Urothelium cell line (cell line): ENCODE results near the gene CREBBP.

ENCODE experiments used
- DNase-seq: peaks from one replicate; pipeline ENCODE4 v3.0.0; 2011; ENCODE audit warnings: low spot score, mixed read lengths
- FAIRE-seq: peaks from 2 replicates; lab custom pipeline; 2011; peaks lifted over from hg19 to GRCh38; lab: Jason Lieb, UNC

The CREBBP gene

DNA sequence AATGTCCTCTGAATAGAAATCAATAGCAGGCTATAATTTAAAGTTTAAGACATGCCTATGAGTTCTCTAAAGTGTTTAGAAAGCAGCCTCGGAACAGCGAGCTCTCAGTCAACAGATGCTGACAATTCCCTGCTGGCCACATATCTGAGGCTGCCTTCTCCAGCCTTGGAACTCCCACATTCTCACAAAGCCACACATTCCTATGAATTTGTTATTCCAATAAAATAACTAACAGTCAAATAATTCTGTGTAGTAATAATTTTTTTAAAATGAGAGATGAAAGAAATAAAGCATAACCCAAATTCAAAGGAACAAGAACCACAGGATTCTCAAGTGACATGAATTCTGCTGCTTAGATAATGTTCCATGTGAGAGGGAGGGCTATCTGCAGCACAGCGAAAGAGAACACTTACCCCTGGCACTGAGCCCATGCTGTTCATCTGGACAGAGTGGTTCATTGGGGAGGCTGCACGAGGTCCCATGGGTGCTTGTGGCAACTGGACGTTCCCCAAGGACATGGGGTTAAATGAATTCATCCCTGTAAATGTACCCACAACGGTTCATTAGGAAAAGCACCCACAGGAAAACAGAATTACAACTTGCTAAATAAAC, 106.3 kb downstream of the CREBBP start:
- DNase-seq = no peak
- no peak for FAIRE-seq

DNA sequence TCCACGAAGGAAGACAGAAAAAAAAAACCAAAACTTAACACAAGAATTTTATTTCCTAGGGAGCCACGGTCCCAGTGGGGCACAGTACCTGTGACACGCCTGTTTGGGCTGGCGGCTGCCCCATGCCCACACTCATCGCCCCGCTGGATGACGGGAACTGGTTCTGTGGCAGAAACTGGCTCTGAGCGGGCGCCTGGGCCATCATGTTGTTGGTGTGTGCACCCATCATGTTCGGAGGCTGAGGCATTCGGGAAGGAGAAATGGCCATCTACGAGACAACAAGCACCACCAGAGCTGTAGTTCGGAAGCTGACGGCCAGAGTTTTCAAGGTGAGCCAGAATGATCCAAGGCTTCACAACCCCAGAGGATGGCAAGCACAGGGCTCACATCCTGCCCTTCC, 106.8 kb downstream of the CREBBP start:
- FAIRE-seq (no peak), DNase-seq (no peak)

DNA sequence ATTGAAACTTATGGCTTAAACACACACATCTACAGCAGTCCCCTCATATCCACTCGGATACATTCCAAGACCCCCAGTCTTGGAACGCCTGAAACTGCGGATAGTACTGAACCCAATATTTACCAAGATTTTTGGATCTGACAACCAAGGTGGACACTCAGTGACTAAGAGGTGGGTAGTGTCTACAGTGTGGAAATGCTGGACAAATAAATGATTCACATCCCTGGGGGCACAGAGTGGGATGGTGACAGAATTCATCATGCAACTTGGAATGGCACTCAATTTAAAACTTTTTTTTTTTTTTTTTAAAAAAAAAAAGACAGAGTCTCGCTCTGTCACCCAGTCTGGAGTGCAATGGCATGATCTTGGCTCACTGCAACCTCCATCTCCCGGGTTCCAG, 109.0 kb downstream of the CREBBP start:
- DNase-seq = no peak
- FAIRE-seq = no peak

DNA sequence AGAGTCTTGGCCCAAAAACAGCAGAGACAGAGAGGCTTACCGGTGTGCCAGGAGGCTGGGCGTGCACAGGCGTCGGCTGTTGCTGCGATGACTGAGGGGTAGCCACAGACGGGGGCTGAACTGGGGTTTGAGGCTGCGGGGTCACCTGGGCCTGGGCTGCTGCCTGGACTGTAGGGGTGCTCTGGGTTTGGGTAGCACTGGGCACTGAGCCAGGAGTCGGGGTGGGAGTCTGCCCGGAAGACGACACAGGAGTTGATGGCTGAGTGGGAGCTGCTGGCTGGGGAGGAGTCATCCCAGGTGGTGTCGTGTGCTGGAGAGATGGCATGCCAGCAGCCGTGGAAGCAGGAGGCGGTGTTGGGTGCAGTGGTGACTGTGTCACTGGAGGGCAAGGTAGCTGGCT, 110.0 kb downstream of the CREBBP start:
- no peak for FAIRE-seq
- DNase-seq = no peak

DNA sequence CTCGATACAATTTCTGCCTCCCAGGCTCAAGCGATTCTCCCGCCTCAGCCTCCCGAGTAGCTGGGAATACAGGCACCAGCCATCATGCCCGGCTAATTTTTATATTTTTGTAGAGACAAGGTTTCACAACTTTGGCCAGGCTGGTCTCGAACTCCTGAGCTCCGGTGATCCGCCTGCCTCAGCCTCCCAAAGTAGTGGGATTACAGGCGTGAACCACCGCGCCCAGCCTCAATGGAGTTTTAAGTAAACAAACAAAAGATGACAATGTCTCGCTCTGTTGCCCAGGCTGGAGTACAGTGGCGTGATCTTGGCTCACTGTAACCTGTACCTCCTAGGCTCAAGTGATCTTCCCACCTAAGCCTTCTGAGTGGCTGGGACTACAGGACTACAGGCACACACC, 110.6 kb downstream of the CREBBP start:
- DNase-seq (no peak), FAIRE-seq (no peak)

DNA sequence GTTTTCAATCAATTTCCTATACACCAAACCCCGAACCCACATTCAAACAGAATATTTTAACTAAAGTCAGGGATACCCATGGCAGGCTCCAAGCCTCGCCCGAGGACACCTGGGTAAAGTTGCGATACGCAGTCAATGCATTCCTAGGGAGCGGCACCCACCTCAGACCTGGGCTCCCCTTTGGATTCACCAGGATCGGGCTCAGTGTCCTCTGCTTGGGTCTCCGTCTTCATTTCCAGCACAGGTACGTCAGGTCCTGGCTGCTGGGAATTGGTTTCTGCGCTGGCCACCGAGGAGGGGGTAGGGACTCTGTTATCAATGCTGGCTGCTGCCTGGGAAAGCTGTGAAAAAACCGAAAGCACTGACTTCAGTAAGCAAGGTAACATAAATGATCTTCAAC, 111.5 kb downstream of the CREBBP start:
- DNase-seq (no peak), FAIRE-seq (no peak)

DNA sequence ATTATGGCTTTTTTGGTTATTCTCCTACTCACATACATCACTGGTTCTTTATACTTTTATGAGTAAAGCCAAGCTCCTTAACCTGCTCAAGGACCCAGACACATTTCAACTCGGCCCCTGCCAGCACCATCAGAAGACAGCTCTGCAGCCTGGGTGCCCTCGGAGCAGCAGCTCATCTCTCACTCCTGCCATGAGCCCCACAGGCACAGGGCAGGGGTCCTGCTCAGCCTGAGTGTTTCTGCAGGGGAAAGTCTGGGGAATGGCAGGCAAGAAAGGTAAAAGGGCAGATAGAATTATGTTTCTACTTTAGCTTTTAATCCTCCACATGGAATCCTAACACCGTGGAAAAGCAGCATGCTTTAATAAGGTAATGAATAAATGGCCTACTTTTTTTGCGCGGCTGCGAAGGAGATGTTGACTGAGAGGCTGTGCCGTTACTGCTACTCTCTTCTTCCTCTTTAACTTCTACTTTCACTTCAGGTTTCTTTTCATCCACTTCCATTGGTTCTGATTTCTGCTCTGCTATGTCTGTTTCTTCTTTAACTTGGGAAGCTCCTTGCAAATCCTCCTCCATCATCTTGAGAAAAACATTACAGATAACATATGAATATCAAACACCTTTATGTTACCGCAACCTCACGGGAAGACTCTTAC, 113.1 kb downstream of the CREBBP start:
- DNase-seq (no peak), FAIRE-seq (no peak)

DNA sequence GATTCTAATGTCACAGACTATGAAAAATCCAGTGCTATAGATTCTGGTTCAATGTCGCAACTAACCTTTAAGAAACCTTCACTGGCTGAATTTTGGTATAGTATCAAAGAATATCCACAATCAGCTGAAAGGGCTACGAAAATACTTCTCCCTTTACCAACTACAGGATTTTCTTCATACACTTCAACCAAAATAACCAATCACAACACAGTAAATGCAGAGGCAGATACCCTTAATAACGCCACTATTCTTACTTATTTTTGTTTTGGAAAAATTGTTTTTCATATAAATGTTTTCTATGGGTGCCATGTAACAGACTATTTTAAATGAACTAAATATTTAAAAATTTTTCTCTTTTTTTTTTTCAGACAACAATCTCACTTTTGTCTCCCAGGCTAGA, 114.3 kb downstream of the CREBBP start:
- DNase-seq = no peak
- FAIRE-seq = no peak

DNA sequence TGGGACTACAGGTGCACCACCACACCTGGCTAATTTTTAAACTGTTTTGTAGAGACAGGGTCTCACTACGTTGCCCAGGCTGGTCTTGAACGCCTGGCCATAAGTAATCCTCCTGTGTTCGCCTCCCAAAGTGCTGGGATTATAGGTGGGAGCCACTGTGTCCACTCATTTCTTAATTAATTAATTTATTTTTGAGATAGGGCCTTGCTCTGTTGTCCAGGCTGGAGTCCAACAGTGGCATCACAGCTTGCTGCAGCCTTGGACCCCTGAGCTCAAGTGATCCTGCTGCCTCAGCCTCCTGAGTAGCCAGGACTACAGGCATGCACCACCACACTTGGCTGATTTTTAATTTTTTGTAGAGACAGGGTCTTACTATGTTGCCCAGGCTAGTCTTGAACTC, 116.1 kb downstream of the CREBBP start:
- no peak for FAIRE-seq
- no peak for DNase-seq

DNA sequence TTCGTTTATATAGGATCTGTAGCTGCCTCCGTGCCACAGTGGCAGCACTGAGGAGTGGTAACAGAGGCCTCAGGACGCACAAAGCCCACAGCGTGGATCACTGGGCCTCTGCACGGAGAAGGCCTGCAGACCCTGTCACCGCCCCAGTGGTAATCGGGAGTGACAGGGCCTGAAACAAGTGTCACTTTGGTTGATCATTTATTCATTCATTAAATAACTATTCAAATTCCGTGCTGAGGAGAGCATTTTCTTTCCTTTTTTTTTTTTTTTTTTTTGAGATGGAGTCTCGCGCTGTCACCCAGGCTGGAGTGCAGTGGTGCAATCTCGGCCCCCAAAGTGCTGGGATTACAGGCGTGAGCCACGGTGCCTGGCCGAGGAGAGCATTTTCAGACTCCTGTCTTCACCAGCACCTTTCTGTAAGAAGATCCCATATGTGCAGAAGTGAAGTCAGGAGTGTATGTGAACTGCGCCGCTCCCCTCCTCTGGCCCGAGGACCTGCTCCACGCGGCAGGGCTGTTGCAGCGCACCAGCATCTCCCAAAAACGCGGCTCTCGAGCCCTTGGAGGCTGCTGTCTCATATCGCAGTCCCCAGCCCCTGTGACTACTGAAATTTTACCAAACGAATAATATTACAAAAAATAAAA, 118.3 kb downstream of the CREBBP start:
- DNase-seq = no peak
- no peak for FAIRE-seq

DNA sequence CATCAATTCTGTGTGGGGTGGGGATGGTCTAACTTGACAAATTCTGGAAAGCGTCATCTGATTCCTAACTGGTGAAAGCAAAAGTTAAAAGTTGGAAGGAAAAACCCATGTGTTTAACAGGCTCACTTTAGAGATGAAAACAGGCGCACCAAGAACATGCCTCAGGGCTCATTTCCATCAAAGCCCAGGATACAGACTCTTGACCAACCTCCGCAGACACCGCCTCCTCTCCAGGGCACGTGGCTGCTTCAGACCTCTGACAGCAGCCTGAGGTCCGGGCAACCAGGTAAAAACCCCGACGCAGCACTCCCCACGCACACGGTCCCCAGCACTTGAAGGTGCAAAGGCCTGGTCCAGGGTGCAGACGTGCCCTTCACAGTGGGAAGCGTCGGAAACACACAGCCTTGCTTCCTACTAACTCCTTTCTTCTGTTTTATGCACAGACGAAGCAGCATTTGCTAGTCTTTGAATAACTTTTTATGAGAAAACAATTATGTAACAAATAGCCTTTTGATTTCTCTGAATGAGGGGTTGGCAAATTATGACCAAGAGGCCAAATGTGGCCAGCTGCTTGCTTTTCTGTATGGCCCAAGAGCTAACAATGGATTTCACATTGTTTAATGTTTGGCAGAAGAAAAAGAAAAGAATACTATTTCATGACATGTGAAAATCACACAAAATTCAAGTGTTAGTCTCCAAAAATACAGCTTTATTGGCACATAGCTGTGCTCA, 119.0 kb downstream of the CREBBP start:
- FAIRE-seq (no peak), DNase-seq (no peak)

DNA sequence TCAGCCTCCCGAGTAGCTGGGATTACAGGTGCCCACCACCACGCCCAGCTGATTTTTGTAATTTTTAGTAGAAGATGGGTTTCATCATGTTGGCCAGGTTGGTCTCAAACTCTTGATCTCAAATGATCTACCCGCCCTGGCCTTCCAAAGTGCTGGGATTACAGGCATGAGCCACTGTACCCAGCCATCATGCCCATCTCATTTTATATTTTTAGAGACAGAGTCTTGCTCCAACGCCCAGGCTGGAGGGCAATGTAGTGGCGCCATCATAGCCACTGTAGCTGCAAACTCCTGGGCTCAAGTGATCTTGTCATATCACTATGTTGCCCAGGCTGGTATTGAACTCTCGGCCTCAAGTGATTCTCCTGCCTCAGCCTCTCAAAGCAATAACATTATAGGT, 120.0 kb downstream of the CREBBP start:
- DNase-seq = no peak
- no peak for FAIRE-seq

DNA sequence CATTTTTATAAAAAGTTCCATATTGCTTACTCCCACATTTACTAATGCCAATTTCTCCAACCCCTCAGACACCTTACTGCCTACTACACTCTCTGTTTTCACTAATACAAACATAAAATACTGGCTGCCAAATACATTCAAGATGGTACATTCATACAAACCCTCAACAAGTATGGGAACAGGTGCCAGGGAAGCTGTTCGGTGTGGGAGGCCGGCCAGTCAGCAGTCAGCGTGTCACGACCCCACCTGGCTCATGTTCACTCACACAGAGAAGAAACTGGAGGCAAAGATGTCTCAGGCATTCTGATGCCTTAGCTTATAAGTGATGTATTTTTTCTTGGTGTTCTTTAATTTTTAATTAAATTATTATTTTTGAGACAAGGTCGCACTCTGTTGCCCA, 120.8 kb downstream of the CREBBP start:
- DNase-seq (no peak), FAIRE-seq (no peak)

DNA sequence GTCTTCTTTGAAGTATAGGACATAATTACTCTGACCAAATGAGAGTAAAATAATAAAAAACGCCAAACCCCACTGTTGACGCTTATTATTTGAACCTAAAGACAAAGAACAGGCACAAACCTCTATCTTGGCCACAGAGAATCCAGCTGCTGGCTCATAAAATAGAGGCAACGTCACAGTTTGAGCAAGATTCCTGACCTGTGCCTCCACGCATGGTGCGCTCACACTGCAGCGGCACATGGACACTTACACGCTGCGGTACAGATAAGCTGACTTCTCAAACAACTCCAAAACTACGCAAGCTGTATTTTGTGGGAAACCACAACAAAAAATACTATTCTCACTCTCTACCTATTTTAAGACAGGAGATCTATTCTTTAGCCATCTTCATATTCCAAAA, 124.4 kb downstream of the CREBBP start:
- DNase-seq (no peak), FAIRE-seq (no peak)

DNA sequence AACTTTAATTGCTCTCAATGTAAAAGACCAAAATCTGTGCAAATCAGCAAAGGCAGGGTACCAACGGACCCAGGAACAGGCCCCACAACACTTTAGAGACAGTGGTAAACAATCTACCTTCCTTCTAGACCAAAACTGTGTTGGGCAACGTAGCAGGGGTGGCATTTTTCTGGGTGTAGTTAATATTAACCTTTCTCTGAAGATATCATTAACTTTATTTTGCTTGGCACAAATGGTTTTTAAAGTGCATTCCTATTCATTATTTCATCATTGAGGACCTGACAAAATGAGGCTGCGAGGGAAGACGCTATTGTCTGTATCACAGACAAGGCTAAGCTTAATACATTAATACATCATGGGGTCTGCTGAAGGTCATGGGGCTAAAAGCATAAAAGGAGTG, 125.3 kb downstream of the CREBBP start:
- DNase-seq = no peak
- no peak for FAIRE-seq

DNA sequence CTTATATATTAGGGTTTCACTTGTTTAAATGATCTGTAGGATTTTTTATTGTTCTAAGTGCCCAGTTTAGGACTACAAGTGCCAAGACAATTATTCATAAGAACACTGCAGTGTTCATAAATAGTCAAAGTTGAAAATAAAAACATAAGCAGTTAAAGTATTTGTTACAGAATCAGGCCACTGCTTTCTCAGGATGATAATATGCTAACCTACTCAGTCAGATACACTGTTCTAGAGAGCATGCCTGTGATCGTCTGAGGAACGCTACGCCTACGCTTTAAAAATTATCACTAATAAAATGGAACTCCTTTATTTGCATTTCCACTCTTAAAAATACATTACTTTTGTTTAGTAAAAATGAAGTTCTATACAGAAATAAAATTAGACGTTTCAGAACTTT, 125.7 kb downstream of the CREBBP start:
- no peak for DNase-seq
- no peak for FAIRE-seq

DNA sequence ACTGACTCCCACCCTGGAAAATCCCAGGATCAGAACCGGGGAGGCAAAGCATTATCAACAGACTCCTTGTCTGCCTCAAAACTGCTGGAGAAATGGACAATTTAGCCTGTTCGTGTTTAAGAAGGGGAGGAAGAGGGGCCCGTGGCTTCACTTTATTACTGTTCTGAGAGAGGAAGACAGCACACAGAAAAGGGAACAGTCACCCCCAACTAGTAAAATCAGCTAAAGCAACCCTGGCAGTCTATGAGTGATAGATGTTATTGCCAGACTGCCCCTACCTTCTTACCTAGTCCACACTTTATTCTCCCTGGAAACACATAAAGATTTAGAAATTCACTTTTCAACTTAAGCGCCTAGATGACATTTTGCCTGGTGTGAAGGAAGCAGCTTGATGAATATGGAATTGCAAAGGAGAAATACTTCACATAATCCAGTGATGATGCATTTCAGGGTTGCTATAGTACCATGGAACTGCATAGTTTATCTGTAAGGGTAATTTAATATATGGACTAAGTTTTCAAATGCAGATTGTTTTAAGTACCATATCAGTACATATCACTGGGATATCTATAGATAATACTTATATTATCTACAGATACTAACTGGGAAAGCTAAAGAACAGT, 126.3 kb downstream of the CREBBP start:
- no peak for DNase-seq
- no peak for FAIRE-seq

DNA sequence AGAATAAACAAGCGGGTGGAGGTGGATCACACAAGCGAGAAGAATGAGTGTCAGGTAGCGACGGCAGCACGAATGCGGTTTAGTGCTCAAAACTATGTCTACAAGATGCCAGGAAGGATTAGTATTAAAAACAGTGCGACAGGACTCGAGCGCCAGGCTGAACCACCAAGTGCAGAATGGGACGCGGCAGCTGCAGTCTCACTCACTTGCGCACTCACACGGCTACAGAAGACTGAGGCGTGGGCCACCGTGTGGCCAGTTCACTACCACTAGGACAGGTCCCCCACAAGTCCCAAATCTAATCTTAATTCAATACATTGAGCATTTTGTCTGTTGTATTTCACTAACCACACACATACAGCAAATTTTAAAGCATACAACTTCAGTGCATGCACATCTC, 127.5 kb downstream of the CREBBP start:
- FAIRE-seq (no peak), DNase-seq (no peak)

DNA sequence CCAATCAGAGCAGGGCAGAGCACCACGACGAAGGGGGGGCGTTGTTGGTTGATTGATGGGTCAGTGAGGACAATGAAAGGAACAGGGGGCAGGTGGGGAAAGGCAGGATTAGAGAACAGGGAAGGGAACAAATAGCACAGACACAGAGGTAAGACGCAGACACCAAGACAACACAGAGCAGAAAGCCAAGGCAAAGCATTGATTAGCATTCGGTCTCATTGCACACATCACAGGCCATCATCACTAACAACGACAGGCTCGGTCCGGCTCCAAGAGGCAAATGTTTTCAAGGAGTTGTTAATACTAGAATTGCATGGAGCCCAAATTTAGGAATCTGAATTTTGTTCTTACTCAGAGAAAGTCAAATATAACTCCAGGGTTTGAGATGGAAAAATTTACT, 128.6 kb downstream of the CREBBP start:
- FAIRE-seq (no peak), DNase-seq (no peak)

DNA sequence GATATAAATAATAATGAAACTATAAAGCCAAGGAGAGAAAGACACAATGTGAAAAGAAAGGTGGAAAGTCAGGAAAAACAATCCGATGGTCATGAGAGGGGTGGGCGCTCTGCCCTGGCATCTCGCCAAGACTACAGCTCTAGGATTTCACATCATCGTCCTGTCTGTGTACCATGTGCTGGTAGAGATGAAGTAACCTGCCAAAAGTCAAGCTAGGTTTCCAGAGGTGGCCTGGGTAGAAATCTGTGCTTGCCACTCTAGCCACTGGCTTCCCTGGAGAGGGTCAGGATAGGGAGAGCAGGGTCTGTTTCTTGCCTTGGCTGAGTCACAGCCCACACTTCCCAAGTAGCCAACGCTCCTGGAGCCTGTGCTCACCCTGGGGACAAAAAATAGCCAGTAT, 132.2 kb downstream of the CREBBP start:
- FAIRE-seq = no peak
- no peak for DNase-seq

DNA sequence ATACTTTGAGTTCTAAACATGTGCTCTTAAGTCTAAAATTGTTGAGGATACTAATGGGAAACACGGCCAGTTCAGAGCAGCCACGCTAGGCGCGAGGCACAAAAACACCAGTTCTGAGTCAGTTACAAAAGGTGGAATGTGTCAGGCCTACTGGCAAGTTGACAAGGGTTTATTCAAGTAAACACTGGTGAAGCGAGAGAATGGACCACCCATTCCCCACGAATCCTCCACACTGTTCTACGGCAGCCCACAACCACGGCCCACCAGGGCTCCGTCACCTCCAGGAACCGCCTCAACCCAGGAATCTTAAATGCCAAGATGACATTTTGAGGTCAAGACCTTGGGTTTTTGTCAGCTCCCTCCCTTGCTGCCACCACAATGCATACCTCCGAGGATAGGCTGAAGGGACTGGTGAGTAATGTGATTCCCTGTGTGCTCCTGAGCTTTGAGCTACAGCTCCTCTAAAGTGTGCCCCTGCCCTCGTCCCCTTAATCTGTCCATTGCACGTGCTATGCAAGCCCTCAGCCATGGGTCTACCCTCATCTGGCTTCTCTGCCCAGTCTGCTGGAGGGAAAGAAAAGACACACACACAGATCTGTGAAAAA, 134.7 kb downstream of the CREBBP start:
- no peak for DNase-seq

More for the DNA sequence above, 134.7 kb downstream of the CREBBP start:
- no peak for FAIRE-seq
